ELR (cell line): ENCODE data around the gene ZDHHC14.
"Not testable (repeated sequence)": the region's sequence is repeated elsewhere in the genome, so short reads cannot be mapped to it uniquely, and the experiment has no call there.

Source experiments
- DNase-seq: peaks from one replicate; pipeline ENCODE4 v3.0.0-alpha.2; 2015; ENCODE audit warnings: low read depth

ZDHHC14 gene

GRCh38 chr6:157688275-157688959 lies 307.4 kb downstream of the ZDHHC14 start:
- DNase-seq: no peak

DNA sequence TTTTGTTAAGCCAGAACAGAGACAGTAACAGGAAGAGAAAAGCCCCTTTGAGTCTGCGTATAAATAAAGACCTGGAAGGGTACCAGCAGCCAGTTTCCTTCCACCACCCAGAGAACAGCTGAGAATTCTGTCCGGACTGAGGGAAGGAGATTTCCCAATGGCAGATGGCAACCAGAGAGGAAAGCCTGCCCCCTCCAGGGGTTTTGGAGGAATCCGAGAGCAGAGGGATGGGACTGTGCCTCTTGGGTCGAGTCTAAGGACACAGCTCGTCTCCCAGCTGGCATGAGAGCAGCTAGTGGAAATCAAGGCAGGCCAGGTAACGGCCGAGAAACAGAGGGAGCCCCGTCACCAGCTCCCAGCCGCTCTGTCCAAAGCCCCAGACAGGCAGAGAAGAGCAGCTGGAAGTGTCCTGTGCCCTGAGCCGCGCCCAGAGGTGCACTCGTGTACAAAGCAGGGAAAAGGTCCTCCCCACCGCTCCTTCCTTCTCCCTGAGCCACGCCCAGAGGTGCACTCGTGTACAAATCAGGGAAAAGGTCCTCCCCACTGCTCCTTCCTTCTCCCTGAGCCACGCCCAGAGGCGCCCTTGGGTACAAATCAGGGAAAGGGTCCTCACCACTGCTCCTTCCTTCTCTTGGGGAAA lies 308.1 kb downstream of the ZDHHC14 start:
- no peak for DNase-seq

DNA sequence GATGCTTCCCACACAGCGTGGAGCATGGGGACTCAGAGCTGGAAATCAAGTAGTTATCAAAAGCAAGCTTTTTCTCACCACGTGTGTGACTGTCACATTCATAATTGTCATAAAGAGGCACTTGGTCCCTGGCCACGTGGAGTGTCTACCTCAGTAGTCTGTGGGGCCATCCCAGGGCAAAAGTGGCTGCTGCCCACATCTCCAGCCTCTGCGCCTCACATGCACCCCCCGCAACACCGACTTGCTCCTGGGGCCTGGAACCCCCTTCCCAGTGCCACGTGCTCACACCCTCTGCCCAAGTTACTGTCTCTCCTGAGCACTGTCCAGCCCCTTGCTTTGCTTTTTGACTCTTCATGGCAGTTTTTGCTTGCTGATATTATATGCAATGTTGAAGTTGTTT lies 308.9 kb downstream of the ZDHHC14 start:
- DNase-seq: no peak

GRCh38 chr6:157690441-157691210 lies 309.6 kb downstream of the ZDHHC14 start:
- DNase-seq: no peak

GRCh38 chr6:157691621-157692020 lies 310.6 kb downstream of the ZDHHC14 start:
- DNase-seq: not testable (repeated sequence)

DNA sequence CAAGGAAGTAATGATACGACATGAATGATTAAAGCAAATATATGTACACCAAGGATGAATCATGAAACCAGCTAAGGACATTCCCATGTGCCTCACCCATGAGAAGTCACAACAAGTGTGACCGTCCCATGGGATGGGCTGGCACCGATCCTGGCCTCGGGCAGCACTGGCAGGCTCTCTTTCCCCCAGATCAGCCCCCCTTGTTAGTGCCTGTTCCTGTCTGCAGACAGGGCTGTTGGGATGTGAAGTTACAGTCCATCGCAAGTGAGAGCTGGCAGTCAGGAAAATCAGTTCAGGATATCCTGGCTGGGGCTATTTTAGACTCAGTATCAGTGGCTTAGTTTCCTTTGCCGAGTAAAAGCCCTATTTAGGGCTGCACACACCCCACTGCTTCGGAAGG lies 312.9 kb downstream of the ZDHHC14 start:
- no peak for DNase-seq

- no peak for DNase-seq
These were observed 314.5 kb downstream of the ZDHHC14 start for GRCh38 chr6:157695301-157696040.

- no peak for DNase-seq
These were observed 319.0 kb downstream of the ZDHHC14 start for GRCh38 chr6:157699777-157700636.

GRCh38 chr6:157706351-157706750 lies 325.4 kb downstream of the ZDHHC14 start:
- DNase-seq: not testable (repeated sequence)

- DNase-seq: no peak
These were observed 325.9 kb downstream of the ZDHHC14 start for GRCh38 chr6:157706883-157707282.

DNA sequence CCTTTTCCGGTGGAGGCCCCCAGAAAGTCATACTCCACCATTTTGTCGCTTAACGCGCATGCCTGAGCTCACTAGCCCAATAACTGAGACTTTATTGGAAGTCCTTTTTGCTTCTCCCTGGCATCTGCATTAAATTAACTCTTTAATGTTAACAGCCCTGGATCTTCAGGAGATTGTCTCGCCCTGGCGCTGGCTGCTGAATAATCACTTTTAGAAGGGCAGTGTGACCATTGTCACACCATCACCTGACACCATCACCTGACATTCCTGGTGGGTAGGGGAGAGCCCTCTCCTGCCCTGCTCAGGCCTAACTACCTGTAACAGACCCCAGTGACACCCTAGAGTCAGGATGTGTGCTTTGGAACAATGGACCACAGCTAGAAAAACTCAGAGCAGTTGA lies 326.6 kb downstream of the ZDHHC14 start:
- DNase-seq: no peak

DNA sequence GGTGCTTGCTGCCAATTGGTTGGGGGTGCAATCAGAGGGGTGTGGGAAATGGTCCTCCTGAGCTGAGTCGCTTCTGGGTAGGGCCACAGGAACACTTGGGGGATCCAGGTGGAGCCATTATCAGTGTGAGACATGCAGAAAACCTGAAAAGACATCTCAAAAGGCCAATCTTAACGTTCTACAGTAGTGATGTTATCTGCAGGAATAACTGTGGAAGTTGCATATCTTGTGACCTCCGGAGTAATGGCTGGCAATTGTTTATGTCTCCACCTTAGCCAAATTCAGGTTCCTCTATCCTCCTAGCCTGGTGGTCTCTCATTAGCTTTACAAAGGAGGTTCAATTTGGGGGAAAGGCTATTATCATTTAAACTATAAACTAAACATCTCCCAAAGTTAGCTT lies 327.2 kb downstream of the ZDHHC14 start:
- DNase-seq: no peak

DNA sequence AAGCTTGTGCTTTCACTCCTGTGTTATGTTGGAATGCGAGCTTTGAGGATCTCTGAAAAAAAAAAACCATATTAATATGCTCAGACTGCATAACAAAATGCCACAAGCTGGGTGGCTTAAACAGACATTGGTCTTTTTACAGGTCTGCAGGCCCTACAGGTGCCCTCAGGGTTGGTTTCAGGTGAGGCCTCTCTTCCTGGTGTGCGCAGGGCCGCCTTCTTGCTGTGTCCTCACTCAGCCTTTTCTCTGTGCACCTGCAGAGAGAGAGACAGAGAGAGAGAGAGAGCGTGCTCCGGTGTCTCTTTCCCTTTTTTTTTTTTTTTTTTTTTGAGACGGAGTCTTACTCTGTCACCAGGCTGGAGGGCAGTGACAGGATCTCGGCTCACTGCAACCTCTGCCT lies 327.9 kb downstream of the ZDHHC14 start:
- DNase-seq: no peak

DNA sequence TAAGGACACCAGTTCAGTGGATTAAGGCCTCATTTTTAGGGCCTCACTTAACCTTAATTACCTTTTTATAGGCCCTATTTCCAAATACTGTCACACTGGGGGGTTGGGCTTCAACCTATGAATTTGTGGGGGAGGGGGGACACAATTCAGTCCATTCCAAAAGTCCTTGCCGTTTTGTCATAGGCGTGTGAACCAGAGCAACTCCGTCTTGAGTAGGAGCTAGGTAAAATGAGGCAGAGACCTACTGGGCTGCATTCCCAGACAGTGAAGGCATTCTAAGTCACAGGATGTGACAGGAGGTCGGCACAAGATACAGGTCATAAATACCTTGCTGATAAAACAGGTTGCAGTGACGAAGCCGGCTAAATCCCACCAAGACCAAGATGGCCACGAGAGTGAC lies 328.6 kb downstream of the ZDHHC14 start:
- DNase-seq: no peak

DNA sequence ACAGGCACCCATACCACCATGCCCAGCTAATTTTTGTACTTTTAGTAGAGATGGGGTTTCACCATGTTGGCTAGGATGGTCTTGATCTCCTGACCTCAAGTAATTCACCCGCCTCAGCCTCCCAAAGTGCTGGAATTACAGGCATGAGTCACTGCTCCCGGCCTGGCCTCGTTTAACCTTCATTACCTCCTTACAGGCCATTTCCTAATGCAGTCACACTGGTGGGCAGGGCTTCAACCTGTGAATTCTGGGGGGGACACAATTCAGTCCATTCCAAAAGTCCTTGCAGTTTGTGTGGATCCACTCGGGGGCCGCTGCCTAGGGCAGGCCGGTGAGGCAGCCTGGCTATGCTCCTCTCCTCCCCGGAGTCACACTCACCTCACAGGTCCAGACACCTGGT lies 329.6 kb downstream of the ZDHHC14 start:
- DNase-seq: peak; percentile 31

- no peak for DNase-seq
These were observed 330.1 kb downstream of the ZDHHC14 start for GRCh38 chr6:157711060-157711459.

DNA sequence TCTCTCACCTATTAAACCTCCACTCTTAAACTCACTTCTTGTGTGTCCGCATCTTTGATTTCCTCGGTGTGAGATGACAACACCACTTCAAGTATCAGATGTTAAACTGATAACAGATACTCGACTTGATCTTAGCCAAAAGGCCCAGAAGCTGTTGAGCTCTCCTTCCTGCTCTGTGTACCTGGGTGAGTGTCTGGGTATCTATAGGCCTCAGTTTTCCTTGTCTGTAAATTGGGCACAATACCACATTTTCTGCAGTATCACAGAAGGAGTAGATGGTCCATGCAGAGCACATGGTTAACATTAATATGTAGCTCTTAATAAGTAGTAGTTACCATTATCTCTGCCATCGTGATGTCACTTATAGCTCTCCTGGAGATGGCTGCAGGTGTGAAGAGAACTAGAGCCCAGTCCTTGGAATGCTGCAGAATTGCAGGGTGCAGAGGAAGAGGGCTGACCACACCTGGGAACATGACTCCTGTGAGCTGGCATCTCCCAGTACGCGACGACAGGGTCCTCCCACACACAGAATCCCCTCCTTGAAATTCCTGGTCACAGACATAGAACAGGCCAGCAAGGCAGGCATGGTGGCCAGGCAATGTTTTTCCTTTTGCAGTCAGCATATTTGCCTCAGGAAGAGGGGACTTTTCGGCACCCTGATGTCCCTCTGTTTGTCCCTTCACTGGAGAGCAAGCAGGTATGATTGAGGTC lies 331.8 kb downstream of the ZDHHC14 start:
- DNase-seq: no peak

DNA sequence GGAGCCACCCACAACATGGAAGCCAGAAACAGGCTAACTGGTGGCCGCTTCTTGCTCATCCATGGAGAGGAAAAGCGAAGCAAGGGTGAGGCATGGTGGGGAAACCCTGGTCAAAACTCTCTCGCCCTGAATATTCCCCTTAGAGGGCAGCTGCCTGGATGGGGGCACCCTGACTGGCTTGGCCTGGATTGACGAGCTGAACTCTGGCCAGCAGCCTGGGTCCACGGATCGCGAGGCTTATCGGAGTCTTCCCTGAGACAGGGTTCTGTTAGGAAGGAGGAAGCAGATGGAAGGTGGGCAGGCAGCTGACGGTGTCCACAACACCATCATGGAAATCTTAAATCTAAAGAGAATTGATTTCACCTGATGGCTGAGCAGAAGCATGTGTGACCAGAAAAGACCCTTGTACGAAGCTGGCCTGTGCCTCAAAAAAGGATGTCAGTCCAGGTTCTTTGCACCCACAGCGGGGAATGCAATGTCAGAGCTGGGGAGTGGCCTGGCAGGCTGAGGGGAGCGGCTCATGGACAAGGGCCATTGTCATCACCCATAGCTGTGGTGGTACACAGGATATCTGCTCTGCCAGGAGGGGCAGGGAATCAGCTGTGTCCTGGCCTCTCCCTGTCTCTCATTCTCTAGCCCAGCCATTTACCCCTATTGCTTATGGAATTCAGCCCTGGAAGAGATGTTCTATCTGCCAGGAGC lies 332.6 kb downstream of the ZDHHC14 start:
- no peak for DNase-seq

- DNase-seq: peak; percentile 58
These were observed 333.1 kb downstream of the ZDHHC14 start for GRCh38 chr6:157714153-157714490.

DNA sequence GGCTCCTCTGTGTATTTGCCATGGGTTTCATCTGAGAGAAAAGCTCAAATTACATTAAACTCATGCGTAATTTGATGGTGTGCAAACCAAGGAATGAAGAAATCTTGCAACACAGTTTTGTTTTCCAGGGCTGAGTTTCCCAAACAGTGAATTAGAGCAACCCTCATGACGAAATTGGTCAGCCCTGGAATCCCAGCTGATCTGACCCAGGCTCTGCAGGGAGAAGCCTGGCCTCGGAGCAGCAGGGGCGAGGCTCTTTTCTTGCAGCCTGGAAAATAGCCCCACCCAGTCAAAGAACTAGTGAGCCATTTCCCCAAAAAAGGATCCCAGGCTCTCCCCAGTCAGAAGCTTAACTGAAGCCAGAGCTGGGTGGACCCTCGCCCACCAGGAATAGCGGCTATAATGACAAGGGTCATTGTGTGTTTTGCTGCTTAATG lies 334.8 kb downstream of the ZDHHC14 start:
- peak; percentile 46 for DNase-seq
